SK-N-SH treated with all-trans-retinoic acid at 6 μM for 48 hours (cell line): ENCODE results near the gene PAK6.

ENCODE experiments used
- ATAC-seq: fragments of 200-7000 bp; cut with Tn5 transposase; 3 replicates; pipeline ENCODE4 v1.9.1; 2020; ENCODE audit warnings: mild to moderate bottlenecking, moderate library complexity
- ARNTL ChIP-seq: fragments of 450-650 bp; formaldehyde crosslinking; IDR thresholded peaks from 2 replicates; pipeline ENCODE4 v1.5.0; 2020; ENCODE audit warnings: low read depth, mild to moderate bottlenecking, moderate library complexity, borderline replicate concordance
- BACH2 ChIP-seq: fragments of 250-450 bp; sonication (Bioruptor Pico); IDR thresholded peaks from 2 replicates; pipeline ENCODE4 v1.9.0; 2021; ENCODE audit warnings: mild to moderate bottlenecking, borderline replicate concordance
- CSDC2 ChIP-seq: fragments of 250-450 bp; sonication (Bioruptor Pico); IDR thresholded peaks from 2 replicates; pipeline ENCODE4 v1.5.0; 2020; ENCODE audit warnings: mild to moderate bottlenecking, moderate library complexity
- ESRRG ChIP-seq: fragments of 250-450 bp; sonication (Bioruptor Pico); IDR thresholded peaks from 2 replicates; pipeline ENCODE4 v1.6.1; 2021; ENCODE audit warnings: mild to moderate bottlenecking
- GLIS3 ChIP-seq: fragments of 250-450 bp; sonication (Bioruptor Pico); IDR thresholded peaks from 2 replicates; pipeline ENCODE4 v1.5.0; 2020; ENCODE audit warnings: mild to moderate bottlenecking, moderate library complexity
- ISL1 ChIP-seq: fragments of 250-450 bp; sonication (Bioruptor Pico); IDR thresholded peaks from 2 replicates; pipeline ENCODE4 v2.1.2; 2022; ENCODE audit warnings: mild to moderate bottlenecking, moderate library complexity
- OSR1 ChIP-seq: fragments of 250-450 bp; sonication (Bioruptor Pico); IDR thresholded peaks from 2 replicates; pipeline ENCODE4 v1.8.0; 2022; ENCODE audit warnings: moderate library complexity, mild to moderate bottlenecking, inconsistent platforms
- PPARA ChIP-seq: fragments of 250-450 bp; sonication (Bioruptor Pico); IDR thresholded peaks from 2 replicates; pipeline ENCODE4 v1.5.0; 2020; ENCODE audit warnings: mild to moderate bottlenecking, borderline replicate concordance
- RARB ChIP-seq: fragments of 250-450 bp; sonication (Bioruptor Pico); IDR thresholded peaks from 2 replicates; pipeline ENCODE4 v1.8.0; 2021; ENCODE audit warnings: mild to moderate bottlenecking, moderate library complexity
- SNAI2 ChIP-seq: fragments of 250-450 bp; sonication (Bioruptor Pico); IDR thresholded peaks from 2 replicates; pipeline ENCODE4 v1.5.0; 2020; ENCODE audit warnings: mild to moderate bottlenecking, moderate library complexity
- TCF4 ChIP-seq: fragments of 250-450 bp; sonication (Bioruptor Pico); IDR thresholded peaks from 2 replicates; pipeline ENCODE4 v1.8.0; 2021; ENCODE audit warnings: mild to moderate bottlenecking, moderate library complexity, borderline replicate concordance
- TOX ChIP-seq: fragments of 250-450 bp; sonication (Bioruptor Pico); IDR thresholded peaks from 2 replicates; pipeline ENCODE4 v1.8.0; 2021; ENCODE audit warnings: mild to moderate bottlenecking, moderate library complexity, borderline replicate concordance
- ZC3H10 ChIP-seq: fragments of 250-450 bp; sonication (Bioruptor Pico); IDR thresholded peaks from 2 replicates; pipeline ENCODE4 v1.5.1; 2021; ENCODE audit warnings: mild to moderate bottlenecking, moderate library complexity
- ZFP3 ChIP-seq: fragments of 250-450 bp; sonication (Bioruptor Pico); IDR thresholded peaks from 2 replicates; pipeline ENCODE4 v1.5.0; 2020; ENCODE audit warnings: mild to moderate bottlenecking, moderate library complexity
- ZFP30 ChIP-seq: fragments of 450-650 bp; formaldehyde crosslinking; IDR thresholded peaks from 2 replicates; pipeline ENCODE4 v1.5.0; 2022; ENCODE audit warnings: mild to moderate bottlenecking, moderate library complexity
- ZNF565 ChIP-seq: fragments of 450-650 bp; formaldehyde crosslinking; conservative IDR thresholded peaks from 2 replicates; pipeline ENCODE4 v1.5.0; 2020; ENCODE audit warnings: low read depth, mild to moderate bottlenecking, moderate library complexity
- ZNF70 ChIP-seq: fragments of 450-650 bp; formaldehyde crosslinking; IDR thresholded peaks from 2 replicates; pipeline ENCODE4 v1.5.0; 2020; ENCODE audit warnings: mild to moderate bottlenecking, moderate library complexity
- ZNF8 ChIP-seq: fragments of 450-650 bp; formaldehyde crosslinking; IDR thresholded peaks from 2 replicates; pipeline ENCODE4 v1.5.0; 2020; ENCODE audit warnings: mild to moderate bottlenecking, moderate library complexity
- TF ChIP-seq, protein P1 (sequence below): fragments of 250-450 bp; sonication (Bioruptor Pico); IDR thresholded peaks from 2 replicates; pipeline ENCODE4 v1.5.1; 2020; ENCODE audit warnings: low read depth, mild to moderate bottlenecking, moderate library complexity
- TF ChIP-seq, protein P2 (sequence below): fragments of 250-450 bp; sonication (Bioruptor Pico); IDR thresholded peaks from 2 replicates; pipeline ENCODE4 v1.8.0; 2020; ENCODE audit warnings: mild to moderate bottlenecking, moderate library complexity, borderline replicate concordance
- TF ChIP-seq, protein P3 (sequence below): fragments of 250-450 bp; sonication (Bioruptor Pico); IDR thresholded peaks from 2 replicates; pipeline ENCODE4 v1.5.1; 2021; ENCODE audit warnings: mild to moderate bottlenecking, moderate library complexity
- TF ChIP-seq, protein P4 (sequence below): fragments of 250-450 bp; sonication (Bioruptor Pico); IDR thresholded peaks from 2 replicates; pipeline ENCODE4 v1.8.0; 2021; ENCODE audit warnings: low read depth, mild to moderate bottlenecking, moderate library complexity, borderline replicate concordance

The PAK6 gene

DNA sequence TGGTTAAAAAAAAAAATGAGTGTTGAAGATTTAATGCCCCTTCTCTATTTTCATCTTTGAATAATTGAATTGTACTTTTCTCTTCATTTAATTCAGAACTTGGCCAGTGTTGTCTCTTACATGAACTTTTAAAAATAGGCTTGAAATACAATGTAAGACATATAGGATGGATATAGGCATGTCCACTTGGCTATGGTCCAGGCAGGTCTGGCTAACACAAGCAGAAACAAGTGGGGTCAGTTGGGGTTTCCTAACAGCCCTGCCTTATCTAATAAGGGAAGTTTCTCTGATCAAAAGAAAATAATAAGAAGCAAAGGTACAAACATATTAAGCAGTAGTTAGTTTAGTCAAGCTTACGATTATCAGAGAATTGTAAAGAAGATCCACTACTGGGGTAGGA lies 19.1 kb upstream of the PAK6 start:
- TF ChIP-seq SNAI2 = no peak
- TF ChIP-seq ZFP30 (CRISPR knock-in tag) = no peak
- no peak for TF ChIP-seq ZC3H10 (CRISPR knock-in tag)
- no peak for TF ChIP-seq ZNF70 (CRISPR knock-in tag)
- TF ChIP-seq, protein P1, sequence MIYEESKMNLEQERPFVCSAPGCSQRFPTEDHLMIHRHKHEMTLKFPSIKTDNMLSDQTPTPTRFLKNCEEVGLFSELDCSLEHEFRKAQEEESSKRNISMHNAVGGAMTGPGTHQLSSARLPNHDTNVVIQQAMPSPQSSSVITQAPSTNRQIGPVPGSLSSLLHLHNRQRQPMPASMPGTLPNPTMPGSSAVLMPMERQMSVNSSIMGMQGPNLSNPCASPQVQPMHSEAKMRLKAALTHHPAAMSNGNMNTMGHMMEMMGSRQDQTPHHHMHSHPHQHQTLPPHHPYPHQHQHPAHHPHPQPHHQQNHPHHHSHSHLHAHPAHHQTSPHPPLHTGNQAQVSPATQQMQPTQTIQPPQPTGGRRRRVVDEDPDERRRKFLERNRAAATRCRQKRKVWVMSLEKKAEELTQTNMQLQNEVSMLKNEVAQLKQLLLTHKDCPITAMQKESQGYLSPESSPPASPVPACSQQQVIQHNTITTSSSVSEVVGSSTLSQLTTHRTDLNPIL = no peak
- TF ChIP-seq TCF4 (CRISPR knock-in tag) = no peak
- TF ChIP-seq ZNF565 (CRISPR knock-in tag) = no peak
- no peak for TF ChIP-seq ESRRG (CRISPR knock-in tag)
- no peak for TF ChIP-seq TOX (CRISPR knock-in tag)
- no peak for TF ChIP-seq ZFP3 (CRISPR knock-in tag)
- TF ChIP-seq ZNF8 (CRISPR knock-in tag) = no peak
- no peak for TF ChIP-seq GLIS3 (CRISPR knock-in tag)
- TF ChIP-seq PPARA (CRISPR knock-in tag) = no peak
- no peak for TF ChIP-seq OSR1 (CRISPR knock-in tag)
- no peak for ATAC-seq

DNA sequence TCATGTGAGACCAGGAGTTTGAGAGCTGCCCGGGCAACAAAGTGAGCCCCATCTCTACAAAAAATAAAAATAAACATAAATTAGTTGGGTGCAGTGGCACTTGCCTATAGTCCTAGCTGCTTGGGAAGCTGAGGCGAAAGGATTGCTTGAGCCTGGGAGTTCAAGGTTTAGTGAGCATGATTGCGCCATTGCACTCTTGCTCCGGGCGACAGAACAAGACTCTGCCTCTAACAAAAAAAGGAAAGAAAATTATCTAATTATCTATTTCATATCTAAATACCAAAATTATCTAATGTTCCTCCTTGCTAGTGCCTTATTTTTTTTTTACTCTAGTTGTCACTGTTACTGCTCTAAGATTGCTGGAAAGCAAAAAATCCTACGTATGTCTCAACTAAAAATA lies 16.7 kb upstream of the PAK6 start:
- no peak for ATAC-seq
- TF ChIP-seq, protein P2, sequence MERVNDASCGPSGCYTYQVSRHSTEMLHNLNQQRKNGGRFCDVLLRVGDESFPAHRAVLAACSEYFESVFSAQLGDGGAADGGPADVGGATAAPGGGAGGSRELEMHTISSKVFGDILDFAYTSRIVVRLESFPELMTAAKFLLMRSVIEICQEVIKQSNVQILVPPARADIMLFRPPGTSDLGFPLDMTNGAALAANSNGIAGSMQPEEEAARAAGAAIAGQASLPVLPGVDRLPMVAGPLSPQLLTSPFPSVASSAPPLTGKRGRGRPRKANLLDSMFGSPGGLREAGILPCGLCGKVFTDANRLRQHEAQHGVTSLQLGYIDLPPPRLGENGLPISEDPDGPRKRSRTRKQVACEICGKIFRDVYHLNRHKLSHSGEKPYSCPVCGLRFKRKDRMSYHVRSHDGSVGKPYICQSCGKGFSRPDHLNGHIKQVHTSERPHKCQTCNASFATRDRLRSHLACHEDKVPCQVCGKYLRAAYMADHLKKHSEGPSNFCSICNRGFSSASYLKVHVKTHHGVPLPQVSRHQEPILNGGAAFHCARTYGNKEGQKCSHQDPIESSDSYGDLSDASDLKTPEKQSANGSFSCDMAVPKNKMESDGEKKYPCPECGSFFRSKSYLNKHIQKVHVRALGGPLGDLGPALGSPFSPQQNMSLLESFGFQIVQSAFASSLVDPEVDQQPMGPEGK (CRISPR knock-in tag) = no peak
- no peak for TF ChIP-seq ZFP3 (CRISPR knock-in tag)
- no peak for TF ChIP-seq TCF4 (CRISPR knock-in tag)
- no peak for TF ChIP-seq OSR1 (CRISPR knock-in tag)
- TF ChIP-seq, protein P3, sequence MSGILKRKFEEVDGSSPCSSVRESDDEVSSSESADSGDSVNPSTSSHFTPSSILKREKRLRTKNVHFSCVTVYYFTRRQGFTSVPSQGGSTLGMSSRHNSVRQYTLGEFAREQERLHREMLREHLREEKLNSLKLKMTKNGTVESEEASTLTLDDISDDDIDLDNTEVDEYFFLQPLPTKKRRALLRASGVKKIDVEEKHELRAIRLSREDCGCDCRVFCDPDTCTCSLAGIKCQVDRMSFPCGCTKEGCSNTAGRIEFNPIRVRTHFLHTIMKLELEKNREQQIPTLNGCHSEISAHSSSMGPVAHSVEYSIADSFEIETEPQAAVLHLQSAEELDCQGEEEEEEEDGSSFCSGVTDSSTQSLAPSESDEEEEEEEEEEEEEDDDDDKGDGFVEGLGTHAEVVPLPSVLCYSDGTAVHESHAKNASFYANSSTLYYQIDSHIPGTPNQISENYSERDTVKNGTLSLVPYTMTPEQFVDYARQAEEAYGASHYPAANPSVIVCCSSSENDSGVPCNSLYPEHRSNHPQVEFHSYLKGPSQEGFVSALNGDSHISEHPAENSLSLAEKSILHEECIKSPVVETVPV = no peak
- no peak for TF ChIP-seq ZNF565 (CRISPR knock-in tag)
- TF ChIP-seq BACH2 = no peak
- TF ChIP-seq, protein P1 = no peak
- no peak for TF ChIP-seq GLIS3 (CRISPR knock-in tag)
- no peak for TF ChIP-seq ZNF8 (CRISPR knock-in tag)
- no peak for TF ChIP-seq TOX (CRISPR knock-in tag)

DNA sequence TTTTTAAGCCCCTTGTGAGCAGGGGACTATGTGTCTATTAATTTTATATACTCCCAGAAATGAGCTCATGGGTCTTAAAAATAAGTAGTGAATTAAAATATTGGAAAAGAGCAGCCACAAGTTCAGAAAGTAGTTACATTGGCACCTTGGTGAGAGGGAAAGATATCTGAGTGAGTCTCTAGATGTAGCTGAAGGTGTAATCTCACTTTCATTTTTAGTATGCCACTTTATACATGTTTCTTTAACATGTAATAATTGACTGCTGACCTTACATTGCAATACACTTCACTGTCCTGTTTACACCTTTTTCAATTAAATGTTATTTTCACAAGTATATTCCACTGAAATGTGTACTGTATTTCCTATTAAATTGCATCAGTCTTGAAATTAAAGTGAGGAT lies 12.1 kb upstream of the PAK6 start:
- ATAC-seq = no peak
- TF ChIP-seq ARNTL (CRISPR knock-in tag) = no peak
- TF ChIP-seq TOX (CRISPR knock-in tag) = no peak
- TF ChIP-seq ZC3H10 (CRISPR knock-in tag) = no peak
- no peak for TF ChIP-seq ZNF8 (CRISPR knock-in tag)

DNA sequence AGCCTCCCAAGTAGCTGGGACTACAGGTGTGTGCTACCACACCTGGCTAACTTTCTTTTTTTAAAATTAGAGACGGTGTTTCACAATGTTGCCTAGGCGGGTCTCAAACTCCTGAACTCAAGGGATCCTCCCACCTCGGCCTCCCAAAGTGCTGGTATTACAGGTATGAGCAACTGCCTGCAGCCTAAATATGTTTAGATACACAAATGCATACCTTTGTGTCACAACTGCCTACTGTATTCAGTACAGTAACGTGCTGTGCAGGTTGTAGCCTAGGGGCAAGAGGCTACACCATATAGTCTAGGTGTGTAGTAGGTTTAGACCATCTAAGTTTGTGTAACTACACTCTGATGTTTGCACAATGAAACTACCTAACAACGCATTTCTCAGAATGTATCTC lies 9.5 kb upstream of the PAK6 start:
- TF ChIP-seq, protein P1 = no peak
- TF ChIP-seq TCF4 (CRISPR knock-in tag) = no peak
- no peak for TF ChIP-seq ZNF565 (CRISPR knock-in tag)
- TF ChIP-seq PPARA (CRISPR knock-in tag) = no peak
- TF ChIP-seq ZC3H10 (CRISPR knock-in tag) = no peak
- TF ChIP-seq CSDC2 (CRISPR knock-in tag) = no peak
- TF ChIP-seq RARB = no peak
- no peak for TF ChIP-seq BACH2
- no peak for TF ChIP-seq ISL1 (CRISPR knock-in tag)
- no peak for TF ChIP-seq ZNF70 (CRISPR knock-in tag)
- no peak for TF ChIP-seq GLIS3 (CRISPR knock-in tag)
- no peak for TF ChIP-seq ESRRG (CRISPR knock-in tag)
- no peak for TF ChIP-seq ARNTL (CRISPR knock-in tag)
- TF ChIP-seq, protein P4, sequence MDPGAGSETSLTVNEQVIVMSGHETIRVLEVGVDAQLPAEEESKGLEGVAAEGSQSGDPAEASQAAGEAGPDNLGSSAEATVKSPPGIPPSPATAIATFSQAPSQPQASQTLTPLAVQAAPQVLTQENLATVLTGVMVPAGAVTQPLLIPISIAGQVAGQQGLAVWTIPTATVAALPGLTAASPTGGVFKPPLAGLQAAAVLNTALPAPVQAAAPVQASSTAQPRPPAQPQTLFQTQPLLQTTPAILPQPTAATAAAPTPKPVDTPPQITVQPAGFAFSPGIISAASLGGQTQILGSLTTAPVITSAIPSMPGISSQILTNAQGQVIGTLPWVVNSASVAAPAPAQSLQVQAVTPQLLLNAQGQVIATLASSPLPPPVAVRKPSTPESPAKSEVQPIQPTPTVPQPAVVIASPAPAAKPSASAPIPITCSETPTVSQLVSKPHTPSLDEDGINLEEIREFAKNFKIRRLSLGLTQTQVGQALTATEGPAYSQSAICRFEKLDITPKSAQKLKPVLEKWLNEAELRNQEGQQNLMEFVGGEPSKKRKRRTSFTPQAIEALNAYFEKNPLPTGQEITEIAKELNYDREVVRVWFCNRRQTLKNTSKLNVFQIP (CRISPR knock-in tag) = no peak
- no peak for TF ChIP-seq ZNF8 (CRISPR knock-in tag)
- no peak for TF ChIP-seq OSR1 (CRISPR knock-in tag)
- TF ChIP-seq ZFP3 (CRISPR knock-in tag) = no peak
- TF ChIP-seq TOX (CRISPR knock-in tag) = no peak
- TF ChIP-seq SNAI2 = no peak
- no peak for ATAC-seq
